OCI-LY3 (cell line): ENCODE data around the gene OLFM4.

Experiments used
- H2AFZ ChIP-seq: fragments of 200-600, 300-600 bp; shearing (Covaris generic); 2 replicates; pipeline ENCODE4 v1.6.0; 2014; ENCODE audit warnings: antibody characterized with exemption, low read depth, low read length
- H3K27ac ChIP-seq: fragments of 200-600, 300-600 bp; sonication (generic); 2 replicates; pipeline ENCODE4 v1.5.1; 2014; ENCODE audit warnings: mild to moderate bottlenecking, low read length, moderate library complexity, mixed read lengths
- H3K27me3 ChIP-seq: fragments of 200-600, 300-600 bp; sonication (generic); 2 replicates; pipeline ENCODE4 v1.6.1; 2014; ENCODE audit warnings: low read depth, low read length, mixed read lengths
- H3K36me3 ChIP-seq: fragments of 200-600, 300-600 bp; sonication (generic); replicated peaks from 2 replicates; pipeline ENCODE3; 2014; ENCODE audit warnings: low read depth, low read length, mixed read lengths
- H3K4me1 ChIP-seq: fragments of 300-600, 200-600 bp; sonication (generic); 2 replicates; pipeline ENCODE4 v1.6.1; 2014; ENCODE audit warnings: low read length, mixed read lengths
- H3K4me2 ChIP-seq: fragments of 200-600, 300-600 bp; sonication (generic); 2 replicates; pipeline ENCODE4 v1.6.1; 2014; ENCODE audit warnings: low read length, mixed read lengths
- H3K4me3 ChIP-seq: fragments of 300-600, 200-600 bp; sonication (generic); 2 replicates; pipeline ENCODE4 v1.5.1; 2014; ENCODE audit warnings: antibody characterized with exemption, mild to moderate bottlenecking, low read length, moderate library complexity
- H3K79me2 ChIP-seq: fragments of 300-600, 200-600 bp; shearing (Covaris generic); 2 replicates; pipeline ENCODE4 v1.6.1; 2014; ENCODE audit warnings: mild to moderate bottlenecking, low read length, mixed read lengths
- H3K9ac ChIP-seq: fragments of 300-600, 200-600 bp; shearing (Covaris generic); 2 replicates; pipeline ENCODE4 v1.6.0; 2014; ENCODE audit warnings: mild to moderate bottlenecking, low read length, moderate library complexity
- H3K9me3 ChIP-seq: fragments of 200-600, 300-600 bp; shearing (Covaris generic); 2 replicates; pipeline ENCODE4 v1.6.1; 2014; ENCODE audit warnings: low read length, mixed read lengths; ENCODE audit not compliant: insufficient read depth
- H4K20me1 ChIP-seq: fragments of 200-600, 300-600 bp; sonication (generic); 2 replicates; pipeline ENCODE4 v1.6.1; 2016; ENCODE audit warnings: low read length, mixed read lengths; ENCODE audit not compliant: insufficient read depth
- CTCF ChIP-seq: fragments of 200-600, 300-600 bp; sonication (generic); IDR thresholded peaks from 2 replicates; pipeline ENCODE4 v1.5.1; 2014; ENCODE audit warnings: antibody characterized with exemption, low read length, low read depth
- EZH2phosphoT487 ChIP-seq: fragments of 200-600 bp; shearing (Covaris generic); IDR thresholded peaks from 2 replicates; pipeline ENCODE4 v1.6.1; 2018; ENCODE audit warnings: antibody characterized with exemption, mixed run types, low read depth

The OLFM4 gene

GRCh38 chr13:53073711-53074110 lies 45.1 kb downstream of the OLFM4 start:
- no peaks in the 10 kb centered on the region for H4K20me1 ChIP-seq
- TF ChIP-seq CTCF (no peak), EZH2phosphoT487 (no peak)
- H3K36me3 ChIP-seq: no peaks in the 10 kb centered on the region
- no peaks in the 10 kb centered on the region for H3K79me2 ChIP-seq
- no peak overlapping the region for H3K4me2 ChIP-seq
- H3K9me3 ChIP-seq: no peaks in the 10 kb centered on the region
- no peak overlapping the region for H3K27ac ChIP-seq
- H3K9ac ChIP-seq: no peak overlapping the region
- no peak overlapping the region for H3K4me3 ChIP-seq
- H3K27me3 ChIP-seq: peaks cover 6% of the 10 kb centered on the region
- no peaks in the 10 kb centered on the region for H3K4me1 ChIP-seq
- no peak overlapping the region for H2AFZ ChIP-seq

GRCh38 chr13:53074114-53074513 lies 45.5 kb downstream of the OLFM4 start:
- Histone ChIP-seq H3K4me2 (no peak overlapping the region), H3K27ac (no peak overlapping the region), H3K9ac (no peak overlapping the region), H3K27me3 (peaks cover 2% of the 10 kb centered on the region; the same call in 1 of the 2 replicates), H3K4me3 (no peak overlapping the region), H4K20me1 (no peaks in the 10 kb centered on the region), H3K79me2 (no peaks in the 10 kb centered on the region), H2AFZ (no peak overlapping the region), H3K36me3 (no peaks in the 10 kb centered on the region), H3K4me1 (no peaks in the 10 kb centered on the region), H3K9me3 (no peaks in the 10 kb centered on the region)
- TF ChIP-seq CTCF: no peak
- TF ChIP-seq EZH2phosphoT487: no peak

- Histone ChIP-seq H3K27ac (no peak overlapping the region), H3K27me3 (peaks cover 2% of the 10 kb centered on the region; the same call in 1 of the 2 replicates), H3K36me3 (no peaks in the 10 kb centered on the region), H3K79me2 (no peaks in the 10 kb centered on the region), H3K9ac (no peak overlapping the region), H3K4me1 (no peaks in the 10 kb centered on the region), H4K20me1 (no peaks in the 10 kb centered on the region), H2AFZ (no peak overlapping the region), H3K4me3 (no peak overlapping the region), H3K9me3 (no peaks in the 10 kb centered on the region), H3K4me2 (no peak overlapping the region)
- TF ChIP-seq CTCF (no peak), EZH2phosphoT487 (no peak)
Measured at GRCh38 chr13:53075356-53076041, 46.9 kb downstream of the OLFM4 start.

DNA sequence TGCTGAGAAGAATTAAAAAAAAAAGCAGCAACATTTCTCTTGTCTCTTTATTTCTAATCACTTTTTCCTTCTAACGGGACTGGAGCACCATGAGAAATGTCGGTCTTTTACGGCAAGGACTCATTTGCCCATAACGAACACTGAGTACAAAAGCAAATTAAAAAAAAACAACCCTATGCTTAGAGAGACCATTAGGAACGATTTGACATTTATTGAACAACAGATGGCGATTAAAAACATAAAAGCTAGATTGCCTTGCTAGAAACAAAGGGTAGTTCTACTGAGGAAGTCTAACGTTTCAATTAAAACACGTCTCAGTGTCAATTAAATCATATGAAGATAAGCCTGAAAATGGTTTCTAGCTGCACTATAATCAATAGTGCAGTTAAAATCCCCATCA lies 51.1 kb downstream of the OLFM4 start:
- Histone ChIP-seq H3K36me3 (no peaks in the 10 kb centered on the region), H4K20me1 (no peaks in the 10 kb centered on the region)

More for the DNA sequence above, 51.1 kb downstream of the OLFM4 start:
- Histone ChIP-seq H3K27me3 (peaks cover 2% of the 10 kb centered on the region; the same call in 1 of the 2 replicates), H3K4me2 (no peak overlapping the region), H2AFZ (no peak overlapping the region), H3K9ac (no peak overlapping the region), H3K9me3 (no peaks in the 10 kb centered on the region), H3K27ac (no peak overlapping the region), H3K4me3 (no peak overlapping the region), H3K79me2 (no peaks in the 10 kb centered on the region), H3K4me1 (no peaks in the 10 kb centered on the region)
- TF ChIP-seq CTCF: no peak
- TF ChIP-seq EZH2phosphoT487: no peak
